GM19240 (cell line): ENCODE data around the gene MACROD2.
"Not testable (repeated sequence)": the region's sequence is repeated elsewhere in the genome, so short reads cannot be mapped to it uniquely, and the experiment has no call there.

Experiments
- DNase-seq: peaks from one replicate; pipeline ENCODE4 v3.0.0; 2011; ENCODE audit warnings: low spot score; ENCODE audit not compliant: insufficient read length

MACROD2 gene

DNA sequence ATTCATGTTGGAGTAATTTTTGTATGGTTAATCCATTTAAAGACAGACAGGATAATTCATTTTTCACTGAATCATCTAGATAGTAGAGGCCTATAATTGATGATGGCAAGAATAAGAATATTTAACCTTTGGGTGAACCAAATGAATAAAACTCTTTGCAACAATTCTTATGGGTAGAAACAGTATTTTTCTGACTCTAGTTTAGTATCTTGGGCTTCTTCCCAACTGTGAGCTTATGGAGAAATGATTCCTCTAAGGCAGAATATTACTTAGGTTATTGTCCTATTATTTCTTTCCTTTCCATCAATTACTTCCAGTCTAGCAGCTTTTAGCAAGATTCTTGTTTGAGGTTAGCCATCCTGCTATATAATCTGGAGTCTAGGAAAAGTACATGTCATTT lies 1077.0 kb downstream of the MACROD2 start:
- DNase-seq: no peak

DNA sequence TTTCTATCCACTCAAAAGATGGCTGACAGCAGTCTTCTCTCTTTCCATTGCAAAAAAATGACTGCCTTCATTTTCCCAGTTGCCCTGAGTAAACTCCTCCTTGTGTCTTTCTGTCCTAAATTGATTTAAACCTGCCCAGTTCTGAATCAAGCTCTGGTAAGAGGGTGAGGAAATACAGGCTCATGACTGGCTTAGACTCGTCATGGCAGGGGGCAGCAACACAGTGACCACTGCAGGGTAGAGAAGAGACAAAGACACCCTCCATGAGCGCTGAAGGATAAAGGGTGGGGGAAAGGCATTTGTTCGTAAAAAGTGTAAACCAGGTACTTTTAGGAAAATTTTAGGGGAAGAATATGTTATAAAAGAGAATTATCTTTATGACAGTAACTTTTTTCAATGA lies 1080.3 kb downstream of the MACROD2 start:
- DNase-seq: no peak

DNA sequence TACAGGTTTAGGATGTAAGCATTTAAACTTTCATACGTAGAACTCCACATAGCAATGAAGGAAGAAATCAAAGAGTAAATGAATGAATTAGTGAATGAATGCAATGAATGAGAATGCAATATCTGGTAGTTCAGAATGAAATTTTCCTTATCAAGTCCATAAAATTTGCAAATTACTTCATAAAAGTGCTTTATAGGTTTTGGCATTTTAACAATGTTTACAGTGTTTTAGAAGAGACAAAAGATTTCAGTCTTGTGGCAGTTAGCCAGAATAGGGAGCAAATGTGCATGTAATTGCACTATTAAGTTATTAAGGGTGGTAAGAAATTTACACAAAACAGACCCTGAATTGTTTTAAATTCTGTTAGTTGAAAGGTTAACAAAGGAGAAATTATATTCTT lies 1081.5 kb downstream of the MACROD2 start:
- no peak for DNase-seq

DNA sequence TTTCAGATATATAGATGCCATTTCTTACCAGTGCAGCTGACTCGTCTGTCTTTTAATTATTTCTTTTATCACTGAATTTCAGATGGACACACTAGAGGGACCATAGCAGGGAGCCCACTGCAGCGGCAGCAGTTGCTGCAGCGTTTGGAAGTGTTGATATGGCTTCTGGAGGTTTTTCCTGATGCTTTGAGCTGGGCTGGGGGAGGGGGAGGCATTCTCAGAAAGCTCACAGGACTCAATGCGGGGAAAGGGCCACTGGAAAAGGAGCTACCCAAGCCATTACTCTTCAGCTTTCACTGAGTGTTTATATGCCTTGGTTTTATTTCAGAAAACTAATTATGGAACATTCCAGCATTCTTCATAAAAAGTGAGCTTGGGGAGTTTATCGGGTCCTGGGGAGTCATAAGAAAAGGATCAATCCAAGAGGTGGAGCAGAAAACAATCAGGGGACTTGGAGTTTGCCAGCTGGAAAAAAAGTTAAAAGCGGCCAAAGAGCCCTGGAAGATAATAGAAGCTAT lies 1082.5 kb downstream of the MACROD2 start:
- DNase-seq: no peak

DNA sequence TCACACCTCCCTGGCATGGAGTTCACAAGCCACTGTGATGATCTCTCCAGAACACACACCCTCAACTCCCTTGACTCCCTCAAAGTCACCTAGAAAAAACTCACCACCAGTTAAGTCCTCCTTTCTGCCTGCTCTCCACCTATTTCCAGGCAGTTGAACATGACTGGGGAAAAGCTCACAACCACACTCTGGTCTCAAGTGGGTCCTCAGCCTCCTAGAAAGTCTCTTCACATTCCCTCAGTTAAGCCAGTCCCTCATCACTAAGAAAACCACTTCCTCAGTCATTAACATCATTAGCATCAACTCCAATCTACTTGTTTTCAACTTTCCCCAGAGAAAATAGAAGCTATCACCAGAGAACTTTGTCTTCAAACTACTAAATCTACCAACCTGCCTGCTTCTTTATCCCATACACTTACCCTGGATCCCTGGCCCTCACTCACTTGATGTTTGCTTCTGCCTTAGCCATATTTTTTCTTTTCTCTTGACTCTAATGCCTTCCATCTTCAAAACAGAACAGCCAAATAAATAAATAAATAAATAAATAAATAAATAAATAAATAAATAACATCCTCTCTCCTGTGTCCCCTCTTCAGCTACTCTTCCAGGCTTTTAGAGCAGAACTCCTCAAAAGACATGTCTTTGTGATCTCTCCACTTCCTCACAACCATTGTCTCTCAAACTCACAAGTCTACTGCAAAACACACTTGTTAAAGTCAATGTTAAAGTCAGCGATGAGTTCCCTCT lies 1084.5 kb downstream of the MACROD2 start:
- DNase-seq: no peak

DNA sequence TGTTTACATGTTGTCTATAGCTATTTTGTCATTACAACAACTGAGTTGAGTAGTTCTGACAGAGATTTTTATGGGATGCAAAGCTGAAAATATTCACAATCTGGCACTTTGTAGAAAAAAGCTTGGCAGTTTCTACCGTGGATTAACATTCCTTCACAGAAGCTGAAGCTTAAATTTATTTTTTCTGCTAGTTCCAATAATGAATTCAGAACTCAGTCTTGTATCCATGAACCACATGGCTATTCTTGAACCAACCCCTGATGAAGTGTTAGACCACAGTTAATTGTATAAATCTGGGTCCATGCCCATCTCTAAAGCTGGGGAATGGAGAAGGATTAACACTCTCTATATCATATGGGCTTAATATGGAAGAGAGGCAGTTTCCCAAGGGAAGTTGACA lies 1085.9 kb downstream of the MACROD2 start:
- no peak for DNase-seq

DNA sequence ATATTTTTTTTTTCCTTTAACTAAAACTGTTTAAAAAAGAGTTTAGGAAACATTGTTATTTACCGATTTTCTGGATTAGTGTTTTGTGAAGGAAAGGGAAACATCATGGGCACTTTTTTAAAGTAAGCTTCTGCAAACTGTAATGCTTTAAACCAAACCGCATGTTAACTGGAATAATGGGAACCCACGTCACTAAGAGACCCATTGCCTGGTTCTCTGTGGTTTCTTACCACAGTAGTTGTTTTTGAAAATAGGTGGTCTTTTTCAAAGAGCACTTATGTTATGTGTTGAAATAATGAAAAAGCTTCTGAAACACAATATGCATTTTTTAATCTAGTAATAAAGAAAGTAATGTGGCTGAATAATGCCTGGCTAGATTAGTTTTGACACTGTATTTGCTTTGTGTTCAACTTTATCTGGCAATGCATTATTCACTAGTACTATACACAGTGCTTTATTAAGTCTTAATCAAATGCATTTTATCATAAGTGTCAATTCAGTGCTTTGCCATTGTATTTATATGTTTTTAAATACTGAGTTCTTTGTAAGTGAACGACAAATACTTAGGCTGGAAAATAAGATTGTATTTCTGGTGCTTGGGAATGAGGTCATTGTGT lies 1096.2 kb downstream of the MACROD2 start:
- no peak for DNase-seq

DNA sequence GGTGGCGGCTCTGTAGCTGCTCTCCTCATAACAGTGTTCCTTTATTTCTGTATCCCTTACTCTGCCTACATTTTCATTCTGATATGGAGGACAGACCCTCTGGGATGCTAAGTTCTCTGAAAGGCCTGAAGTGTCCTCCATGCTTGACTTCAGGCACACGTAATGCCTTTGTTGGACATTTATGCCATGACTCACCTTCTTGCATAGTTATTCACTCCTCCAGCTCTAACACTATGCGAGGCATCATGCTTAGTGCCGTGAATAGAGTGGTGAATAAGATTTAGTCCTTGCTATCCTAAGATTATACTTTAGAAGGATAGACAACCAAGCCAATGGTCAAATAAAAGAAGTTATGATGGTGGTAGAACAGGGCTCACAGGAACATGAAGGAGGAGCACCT lies 1103.0 kb downstream of the MACROD2 start:
- no peak for DNase-seq

DNA sequence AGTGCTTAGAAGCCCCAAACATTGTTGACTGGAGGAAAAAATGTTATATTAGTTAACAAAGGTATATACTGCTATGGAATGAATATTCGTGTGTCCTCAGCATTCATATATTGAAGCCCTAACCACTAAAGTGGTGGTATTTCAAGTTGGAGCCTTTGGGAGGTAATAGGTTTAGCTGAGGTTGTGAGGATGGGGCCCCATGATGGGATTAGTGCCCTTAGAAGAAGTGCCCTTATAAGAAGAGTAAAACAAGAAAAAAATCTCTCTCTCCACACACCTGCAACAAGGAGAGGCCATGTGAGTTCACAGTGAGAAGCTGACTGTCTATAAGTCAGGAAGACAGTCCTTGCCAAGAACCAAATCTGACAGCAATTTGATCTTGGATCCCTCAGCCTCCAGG lies 1103.8 kb downstream of the MACROD2 start:
- no peak for DNase-seq

DNA sequence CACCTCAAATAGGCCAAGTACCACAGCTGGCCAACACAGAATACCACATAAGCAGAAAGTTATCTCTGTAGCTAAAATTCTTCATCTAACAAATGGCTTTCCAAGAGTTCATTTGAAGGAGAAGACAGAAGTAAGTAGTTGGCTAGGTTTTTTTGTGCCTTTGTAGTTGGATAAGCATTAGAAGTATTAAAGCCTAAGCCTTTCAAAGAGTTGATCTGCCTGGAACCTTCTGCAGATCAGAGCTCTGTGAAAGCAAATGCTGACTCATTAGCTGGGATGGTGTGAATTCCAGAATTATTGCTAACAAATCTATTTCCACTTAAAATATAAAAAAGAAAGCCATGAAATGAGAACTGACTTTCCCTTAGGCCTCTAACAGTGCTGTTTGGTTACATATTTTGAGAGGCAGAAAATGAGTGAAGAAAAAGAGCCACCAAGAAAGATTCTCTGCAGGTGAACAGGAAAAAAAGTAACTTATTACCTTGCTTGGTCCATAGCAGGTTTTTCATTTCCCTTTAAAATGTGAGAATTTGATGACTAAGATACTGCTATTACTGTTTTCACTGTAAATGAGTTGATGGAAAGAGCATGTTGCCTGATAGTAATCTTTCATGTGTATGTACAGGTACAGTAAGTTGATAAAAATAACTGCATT lies 1105.3 kb downstream of the MACROD2 start:
- DNase-seq: no peak

DNA sequence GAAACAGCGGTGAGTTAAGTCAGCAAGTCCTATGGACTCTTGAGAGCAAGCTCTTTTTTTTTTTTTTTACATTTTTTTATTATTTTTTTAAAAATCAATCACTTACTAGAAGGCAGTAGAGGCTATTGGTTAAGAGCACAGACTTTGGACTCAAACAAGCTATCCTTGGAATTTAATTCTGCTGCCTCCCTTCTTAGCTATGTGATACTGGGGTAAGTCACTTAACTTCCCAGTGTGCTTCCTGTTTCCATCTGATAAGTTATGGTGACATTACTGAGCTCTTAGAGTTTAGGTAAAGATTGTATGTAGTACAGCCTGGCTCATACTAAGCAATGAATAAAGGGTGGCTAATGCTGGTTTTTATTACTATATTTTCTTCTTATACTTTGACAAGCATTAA lies 1112.6 kb downstream of the MACROD2 start:
- DNase-seq: no peak

DNA sequence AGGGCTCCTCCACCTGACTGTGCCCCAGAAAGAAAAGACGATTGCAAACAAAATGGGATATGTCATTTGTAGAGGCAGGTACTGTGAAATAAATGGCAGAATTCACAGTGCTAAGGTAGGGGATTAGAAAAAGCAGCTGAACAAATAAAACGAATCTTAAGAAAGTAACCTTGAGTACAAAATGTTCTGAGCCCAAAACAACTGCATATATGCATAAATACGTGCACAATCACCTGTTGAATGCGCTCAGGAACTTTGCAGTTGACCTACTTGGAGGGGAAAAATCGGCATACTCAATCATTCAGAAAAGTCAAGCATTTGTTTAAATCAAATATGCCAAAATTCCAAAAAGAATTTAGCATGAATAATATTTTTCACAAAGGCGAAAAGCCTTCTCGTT lies 1114.2 kb downstream of the MACROD2 start:
- no peak for DNase-seq

DNA sequence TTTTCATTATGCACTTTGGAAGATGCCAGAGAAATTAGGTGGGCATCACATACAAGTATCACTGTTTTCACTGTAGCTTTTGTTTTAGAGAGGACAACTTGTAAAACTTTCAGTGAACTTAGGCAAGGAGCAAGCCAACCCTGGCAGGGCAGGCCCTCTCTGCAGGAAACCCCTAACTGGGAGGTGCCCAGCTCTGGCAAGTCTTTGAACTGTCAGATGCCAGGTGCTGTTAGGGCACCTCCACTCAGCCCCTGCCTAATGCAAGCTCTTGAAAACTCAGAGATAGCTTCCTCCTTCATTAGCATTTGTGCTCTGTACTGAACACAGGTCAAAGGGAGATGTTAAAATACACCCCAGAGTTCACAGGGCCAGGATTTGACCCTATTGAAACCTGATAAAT lies 1116.3 kb downstream of the MACROD2 start:
- no peak for DNase-seq

DNA sequence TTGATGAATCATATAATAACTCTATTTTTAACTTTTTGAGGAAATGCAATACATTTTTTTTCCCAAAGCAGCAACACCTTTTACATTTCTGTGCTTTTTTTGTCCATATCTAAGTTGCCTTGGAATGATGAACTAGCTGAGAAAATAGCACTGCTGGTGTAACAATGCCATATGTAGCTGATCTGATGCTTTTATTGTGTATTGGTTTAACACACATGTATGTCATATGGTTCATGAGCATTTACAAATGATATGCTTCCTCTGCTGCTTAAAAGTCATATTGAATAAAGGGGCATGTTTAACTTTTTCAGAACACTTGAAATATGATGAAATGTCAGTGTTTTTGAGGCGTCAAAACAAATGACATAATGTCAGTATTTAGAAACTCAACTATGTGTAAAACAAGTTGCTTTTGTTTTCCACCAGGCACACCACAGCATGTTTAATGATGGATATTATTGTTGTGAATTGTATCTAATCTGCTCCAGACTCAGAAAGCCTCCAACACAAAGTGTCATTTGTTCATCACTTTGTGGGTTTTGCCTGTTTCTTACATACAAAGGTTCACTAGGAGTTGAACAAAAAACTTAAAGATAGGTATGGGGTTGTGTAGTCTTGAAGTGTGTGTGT lies 1117.9 kb downstream of the MACROD2 start:
- DNase-seq: no peak

DNA sequence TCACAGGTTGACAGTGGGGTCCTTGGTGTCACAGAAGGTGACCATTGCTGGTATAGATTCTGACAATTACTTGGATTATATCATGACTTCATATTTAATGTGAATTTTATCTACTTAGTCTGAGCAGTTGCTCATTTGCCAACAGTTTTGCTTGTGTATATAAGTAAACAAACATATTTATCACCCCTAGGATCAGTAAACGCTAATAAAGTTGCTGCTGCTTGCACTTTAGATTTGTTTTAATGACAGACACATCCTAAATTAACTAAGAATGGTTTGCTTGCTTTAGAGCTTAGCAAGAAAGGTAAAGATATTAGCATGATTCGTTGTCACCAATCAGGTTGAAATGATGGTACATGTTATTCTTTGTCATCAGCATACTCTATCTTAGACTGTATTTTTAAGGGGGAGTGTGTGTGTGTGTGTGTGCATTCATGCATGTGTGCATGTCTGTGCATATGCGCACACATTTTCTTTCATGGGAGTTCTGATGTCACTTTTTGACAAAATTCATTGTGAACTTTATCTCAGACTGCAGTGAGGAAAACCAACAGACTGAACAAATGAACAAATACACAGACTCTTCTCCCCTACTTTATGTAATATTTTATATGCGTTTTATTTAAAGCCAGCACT lies 1124.7 kb downstream of the MACROD2 start:
- no peak for DNase-seq

DNA sequence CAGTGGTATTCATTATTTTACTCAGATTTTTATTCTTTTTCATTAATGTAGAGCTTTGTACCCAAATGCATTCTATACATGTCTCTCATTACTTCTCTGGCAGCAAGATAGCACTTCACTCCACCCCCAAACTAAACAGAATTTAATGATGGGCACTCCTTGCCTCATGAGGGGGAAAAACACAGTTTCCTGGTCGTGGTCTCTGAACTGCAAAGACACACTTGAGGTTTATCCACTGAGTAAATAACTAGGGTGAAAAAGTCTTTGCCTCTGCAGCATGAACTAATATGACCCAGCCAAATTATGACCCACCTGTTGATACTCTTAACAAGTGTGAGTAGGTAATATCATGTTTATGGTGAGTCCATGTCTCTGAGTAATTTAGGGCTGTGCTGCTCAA lies 1127.3 kb downstream of the MACROD2 start:
- DNase-seq: no peak

DNA sequence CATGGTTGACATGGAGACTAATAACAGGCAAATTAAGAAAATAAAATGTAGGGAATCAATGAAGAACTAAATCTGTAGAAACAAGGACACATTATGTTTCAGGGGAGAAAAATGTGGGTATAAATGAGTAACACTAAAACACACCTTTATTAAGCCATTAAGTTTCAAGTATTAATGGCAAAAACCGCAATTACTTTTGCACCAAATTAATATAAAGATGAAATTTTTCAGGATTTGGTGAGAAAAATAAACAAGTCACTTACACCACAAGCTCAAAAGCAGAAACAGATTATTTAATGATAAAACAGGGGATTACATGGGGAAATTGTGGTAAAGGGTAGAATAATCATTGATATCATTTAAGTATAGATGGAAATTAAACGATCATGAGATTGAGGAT lies 1135.9 kb downstream of the MACROD2 start:
- no peak for DNase-seq

DNA sequence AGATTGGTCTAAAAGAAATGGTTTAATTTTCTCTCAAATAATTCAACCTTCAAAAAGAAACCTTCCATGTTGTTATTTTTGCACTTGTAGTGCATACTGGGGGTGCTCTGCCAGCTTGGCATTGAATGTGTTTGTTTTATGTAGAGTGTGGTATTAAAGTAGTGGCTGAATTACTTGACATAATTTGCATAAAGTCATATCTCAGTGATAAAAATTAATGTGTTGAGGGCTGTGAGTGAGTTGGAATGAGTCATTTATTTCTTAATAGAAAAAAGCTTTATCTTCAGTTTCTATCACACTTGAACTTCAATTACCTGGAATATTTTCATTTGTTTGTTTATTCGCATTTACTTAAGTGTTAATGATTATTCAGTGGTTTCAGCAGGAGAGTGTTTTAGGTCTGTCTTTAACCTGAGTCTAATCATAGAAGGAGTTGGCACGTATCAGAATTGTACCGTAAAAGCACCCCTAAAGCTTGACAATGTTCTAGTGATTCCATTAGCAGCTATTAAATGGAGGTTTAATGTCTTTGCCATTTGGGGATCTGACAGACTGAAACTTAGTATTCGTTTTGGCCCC lies 1143.3 kb downstream of the MACROD2 start:
- DNase-seq: no peak

DNA sequence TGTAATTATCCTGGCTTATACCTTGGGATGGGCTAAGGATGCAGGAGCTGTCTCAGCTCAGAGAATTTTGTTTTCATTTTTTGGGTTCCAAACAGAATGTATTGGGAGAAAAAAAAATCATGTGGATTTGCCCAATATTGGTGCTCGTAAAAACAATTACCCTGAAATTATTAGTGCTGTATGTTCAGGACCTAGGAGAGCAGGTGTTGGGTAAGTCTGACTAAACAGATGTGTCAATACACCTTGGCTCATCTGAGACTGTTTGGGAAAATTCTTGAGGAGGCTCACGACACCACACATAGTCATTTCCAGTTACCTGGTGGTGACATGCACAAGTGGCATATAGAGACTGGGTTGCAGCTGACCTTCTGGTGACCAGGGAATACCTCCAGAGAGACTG lies 1144.2 kb downstream of the MACROD2 start:
- no peak for DNase-seq

DNA sequence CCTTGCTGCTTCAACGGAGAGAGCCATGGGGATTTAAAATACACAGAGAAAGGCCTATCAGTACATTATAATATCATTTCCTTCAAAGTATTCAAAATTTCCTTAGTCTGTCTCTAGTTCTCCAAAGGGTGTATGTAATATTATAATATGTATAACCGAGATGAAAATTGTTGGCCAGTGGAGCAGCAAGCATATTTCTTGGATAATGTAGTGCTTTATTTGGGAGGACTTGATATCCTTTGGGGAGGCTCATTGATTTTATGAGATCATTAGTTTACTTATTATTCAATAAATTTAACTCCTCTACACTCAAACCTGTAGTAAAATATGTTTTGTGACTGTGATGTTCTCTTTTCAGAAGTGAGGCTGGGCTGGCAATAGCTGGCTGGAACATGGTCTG lies 1145.0 kb downstream of the MACROD2 start:
- no peak for DNase-seq

DNA sequence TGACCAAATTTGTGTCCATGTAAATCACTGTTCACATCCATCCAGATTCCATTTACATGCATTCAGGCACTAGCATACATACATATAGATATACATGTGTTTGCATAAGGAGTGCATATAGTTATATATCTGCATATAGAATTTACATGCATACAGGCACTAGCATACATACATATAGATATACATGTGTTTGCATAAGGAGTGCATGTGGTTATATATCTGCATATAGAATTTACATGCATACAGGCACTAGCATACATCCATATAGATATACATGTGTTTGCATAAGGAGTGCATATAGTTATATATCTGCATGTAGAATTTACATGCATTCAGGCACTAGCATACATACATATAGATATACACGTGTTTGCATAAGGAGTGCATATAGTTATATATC lies 1145.6 kb downstream of the MACROD2 start:
- not testable (repeated sequence) for DNase-seq
